Gastroesophageal sphincter (tissue), 4 donors: ENCODE data around the gene FXYD5. TPM values are rescaled to one million over a fixed set of nuclear protein-coding genes. Genes with fewer than 3 reads are reported as not detected.

Experiments used
- ATAC-seq: fragments of 150-250 bp; one replicate; pipeline ENCODE4 v1.9.1; 2016; ENCODE audit warnings: mild to moderate bottlenecking, moderate library complexity
- H3K27ac ChIP-seq, 4 donors: fragments of 200-600 bp; sonication (generic) in 3 of 4; 1 replicate in 3 of 4; 2 replicates in 1 of 4; pipeline ENCODE4 v1.5.1; 2016 to 2019
- H3K27me3 ChIP-seq: fragments of 200-600 bp; sonication (generic); one replicate; pipeline ENCODE4 v1.5.1; 2019
- H3K36me3 ChIP-seq, 2 donors: fragments of 200-600 bp; sonication (generic); one replicate each; pipeline ENCODE4 v1.5.1; 2019; ENCODE audit warnings: control low read depth in 1 of 2
- H3K4me1 ChIP-seq, 3 donors: fragments of 200-600 bp; sonication (generic); 1 replicate in 2 of 3; 2 replicates in 1 of 3; pipeline ENCODE4 v1.5.1; 2016 to 2019; ENCODE audit warnings: control low read depth in 2 of 3
- H3K4me3 ChIP-seq, 2 donors: fragments of 200-600 bp; sonication (generic); one replicate each; pipeline ENCODE4 v1.5.1; 2019; ENCODE audit warnings: mild to moderate bottlenecking in 1 of 2, moderate library complexity in 1 of 2
- H3K9me3 ChIP-seq, 3 donors: fragments of 200-600 bp; sonication (generic); one replicate each; pipeline ENCODE4 v1.5.1; 2017 to 2019; ENCODE audit warnings: control low read depth in 2 of 3
- EP300 ChIP-seq: sonication (generic); formaldehyde crosslinking; IDR thresholded peaks from one replicate; pipeline ENCODE4 v1.6.1; 2017; ENCODE audit warnings: antibody characterized with exemption, mild to moderate bottlenecking
- POLR2A ChIP-seq, 2 donors: fragments of 450-650 bp; IDR thresholded peaks; one replicate each; pipeline ENCODE4 v1.6.1; 2017; ENCODE audit warnings: antibody characterized with exemption in 2 of 2, mild to moderate bottlenecking in 2 of 2, moderate library complexity in 1 of 2
- POLR2AphosphoS5 ChIP-seq: sonication (generic); formaldehyde crosslinking; IDR thresholded peaks from one replicate; pipeline ENCODE4 v1.6.1; 2017; ENCODE audit warnings: antibody characterized with exemption
- WGBS, 2 donors: methylation state at CpG; one replicate each; pipeline ENCODE4 v1.1.5; 2018; ENCODE audit warnings: low coverage in 1 of 2; 5-methylcytosine and 5-hydroxymethylcytosine counted together
- total RNA-seq, 4 donors: library from RNA; depleted of rRNA; stranded (reverse); fragments of >200 nt; gene quantifications; one replicate each; pipeline ENCODE4 v1.1.0, GENCODE V29; 2016
- TF ChIP-seq, protein P1 (sequence below), 4 experiments: fragments of 200-600 bp in 2 of 4; fragments of 450-650 bp in 2 of 4; sonication (generic) in 1 of 4; IDR thresholded peaks; one replicate each; pipeline ENCODE4 v1.5.1; 2017 to 2019; ENCODE audit warnings: antibody characterized with exemption in 4 of 4, mild to moderate bottlenecking in 2 of 4, moderate library complexity in 2 of 4

FXYD5 gene, protein sequence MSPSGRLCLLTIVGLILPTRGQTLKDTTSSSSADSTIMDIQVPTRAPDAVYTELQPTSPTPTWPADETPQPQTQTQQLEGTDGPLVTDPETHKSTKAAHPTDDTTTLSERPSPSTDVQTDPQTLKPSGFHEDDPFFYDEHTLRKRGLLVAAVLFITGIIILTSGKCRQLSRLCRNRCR
- total RNA-seq = 10 to 100 TPM; 18.8 to 42.5 (median 33.0) TPM

DNA sequence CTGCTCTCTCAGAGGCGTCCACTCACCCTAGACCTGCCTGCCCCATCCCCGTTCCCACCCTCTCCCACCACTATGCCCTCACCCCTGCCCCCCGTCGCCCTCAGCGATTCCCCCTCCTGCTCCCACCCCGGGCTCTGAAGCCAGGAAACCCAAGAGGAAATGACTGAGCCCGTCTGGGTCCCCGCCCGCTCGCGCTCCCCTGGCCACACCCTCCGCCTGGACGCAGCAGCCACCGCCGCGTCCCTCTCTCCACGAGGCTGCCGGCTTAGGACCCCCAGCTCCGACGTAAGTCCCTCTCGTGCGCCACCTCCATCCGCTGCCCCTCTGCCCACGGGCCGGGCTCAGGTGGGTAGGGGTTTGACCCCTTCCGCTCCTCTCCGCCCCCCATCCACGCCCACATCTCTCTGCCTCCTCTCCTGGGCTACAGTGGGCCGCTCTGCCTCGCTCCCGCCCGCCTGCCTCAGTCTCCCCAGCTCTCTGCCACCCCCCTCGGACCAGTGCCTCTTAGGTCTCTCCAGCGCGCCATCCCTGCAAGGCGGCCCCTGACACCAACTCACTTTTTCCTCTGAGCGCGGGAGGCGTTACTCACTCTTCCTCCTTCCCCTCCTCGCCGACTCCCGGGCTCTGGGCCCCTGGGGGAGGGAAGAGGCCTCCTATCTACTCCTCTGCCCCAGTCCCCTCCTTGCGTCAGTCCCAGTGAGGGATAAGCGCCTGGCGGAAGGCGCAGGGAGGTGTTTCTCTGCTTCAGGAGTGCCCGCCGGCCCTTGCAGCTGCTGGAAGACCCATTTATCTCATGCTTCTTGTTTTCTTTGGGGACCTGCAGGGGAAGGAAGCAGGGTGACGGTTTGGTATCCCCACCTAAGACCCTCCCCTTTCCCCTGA lies at the start of gene FXYD5:
FXYD5 (plus strand) TSS at position 211 of the 882 bp plus-strand sequence. CDS start 816 bp downstream, outside the sequence.
- H3K36me3 ChIP-seq = peaks cover 0 to 27% of the 10 kb centered on the region in 2 donors
- peaks cover 0 to 39% (median 8%) of the 10 kb centered on the region in 3 donors for H3K4me1 ChIP-seq
- peak; percentile 88 for ATAC-seq
- H3K27me3 ChIP-seq = peaks cover 85% of the 10 kb centered on the region
- H3K4me3 ChIP-seq = peak within 1 kb of the TSS; percentile 33 to 62
- peak within 1 kb of the TSS in 3 of 4 donors; percentile 66 to 82 (median 82) for H3K27ac ChIP-seq
- TF ChIP-seq POLR2AphosphoS5 = no peak
- no peak for TF ChIP-seq EP300
- TF ChIP-seq, protein P1, sequence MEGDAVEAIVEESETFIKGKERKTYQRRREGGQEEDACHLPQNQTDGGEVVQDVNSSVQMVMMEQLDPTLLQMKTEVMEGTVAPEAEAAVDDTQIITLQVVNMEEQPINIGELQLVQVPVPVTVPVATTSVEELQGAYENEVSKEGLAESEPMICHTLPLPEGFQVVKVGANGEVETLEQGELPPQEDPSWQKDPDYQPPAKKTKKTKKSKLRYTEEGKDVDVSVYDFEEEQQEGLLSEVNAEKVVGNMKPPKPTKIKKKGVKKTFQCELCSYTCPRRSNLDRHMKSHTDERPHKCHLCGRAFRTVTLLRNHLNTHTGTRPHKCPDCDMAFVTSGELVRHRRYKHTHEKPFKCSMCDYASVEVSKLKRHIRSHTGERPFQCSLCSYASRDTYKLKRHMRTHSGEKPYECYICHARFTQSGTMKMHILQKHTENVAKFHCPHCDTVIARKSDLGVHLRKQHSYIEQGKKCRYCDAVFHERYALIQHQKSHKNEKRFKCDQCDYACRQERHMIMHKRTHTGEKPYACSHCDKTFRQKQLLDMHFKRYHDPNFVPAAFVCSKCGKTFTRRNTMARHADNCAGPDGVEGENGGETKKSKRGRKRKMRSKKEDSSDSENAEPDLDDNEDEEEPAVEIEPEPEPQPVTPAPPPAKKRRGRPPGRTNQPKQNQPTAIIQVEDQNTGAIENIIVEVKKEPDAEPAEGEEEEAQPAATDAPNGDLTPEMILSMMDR (IDR thresholded peaks at IDR 0.05) = no peak
- TF ChIP-seq POLR2A (IDR thresholded peaks at IDR 0.05) = no peak
- H3K9me3 ChIP-seq = no peaks in the 10 kb centered on the region
- WGBS, 2 donors = 0 to 1% methylated on average over 1 to 14 of the region's 49 CpGs

DNA sequence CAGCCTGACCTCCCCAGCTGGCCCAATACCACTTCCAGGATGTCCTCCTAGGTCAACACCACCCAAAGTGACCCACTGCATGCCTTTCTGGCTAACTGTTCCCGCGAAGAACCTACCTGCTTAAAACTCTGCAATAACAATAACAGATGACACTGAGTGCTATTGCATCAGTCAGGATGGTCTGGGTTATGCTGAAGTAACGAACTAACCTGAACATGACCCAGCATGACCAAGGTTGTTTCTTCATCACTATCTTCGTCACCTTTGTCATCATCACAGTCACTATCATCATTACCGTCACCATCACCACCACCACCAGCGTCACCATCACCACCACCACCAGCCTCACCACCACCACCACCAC lies 49.5 kb upstream of the FXYD5 start:
- H3K36me3 ChIP-seq = no peaks in the 10 kb centered on the region
- ATAC-seq = no peak
- H3K27ac ChIP-seq = no peak overlapping the region
- TF ChIP-seq, protein P1 (IDR thresholded peaks at IDR 0.05) = no peak
- no peak for TF ChIP-seq EP300
- TF ChIP-seq POLR2AphosphoS5 = no peak
- TF ChIP-seq POLR2A (IDR thresholded peaks at IDR 0.05) = no peak
- H3K27me3 ChIP-seq = peaks cover 13% of the 10 kb centered on the region
- no peaks in the 10 kb centered on the region for H3K9me3 ChIP-seq
- H3K4me1 ChIP-seq = no peaks in the 10 kb centered on the region
- WGBS, 2 donors = 99 to 100% methylated on average over 4 to 6 of the region's 6 CpGs
- H3K4me3 ChIP-seq = no peak overlapping the region

DNA sequence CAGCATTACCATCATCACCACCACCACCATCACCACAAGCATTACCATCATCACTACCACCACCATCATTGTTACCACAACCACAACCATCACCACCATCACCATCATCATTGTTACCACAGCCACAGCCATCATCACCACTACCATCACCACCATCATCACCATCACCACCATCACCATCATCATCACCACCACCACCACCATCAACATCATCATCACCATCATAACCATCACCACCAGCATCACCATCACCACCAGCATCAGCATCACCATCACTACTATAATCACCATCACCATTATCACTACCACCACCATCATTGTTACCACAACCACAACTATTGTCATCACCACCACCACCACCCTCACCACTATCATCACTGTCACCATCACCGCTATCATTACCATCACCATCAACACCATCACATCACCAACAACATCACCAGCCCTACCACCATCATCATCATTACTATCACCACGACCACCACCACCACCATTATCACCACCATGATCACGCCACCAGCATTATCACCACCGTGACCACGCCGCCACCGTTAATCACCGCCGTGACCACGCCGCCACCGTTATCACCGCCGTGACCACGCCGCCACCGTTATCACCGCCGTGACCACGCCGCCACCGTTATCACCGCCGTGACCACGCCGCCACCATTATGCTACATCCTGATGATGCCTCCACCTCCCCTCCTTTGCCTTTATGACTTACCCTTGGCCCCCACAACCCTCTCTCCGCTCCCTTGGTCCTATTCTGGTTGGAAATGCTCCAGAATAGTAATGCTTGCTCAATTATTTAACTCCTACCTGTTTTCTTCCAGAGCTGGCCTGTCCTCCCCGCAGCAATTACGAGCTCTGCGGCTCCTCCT lies 48.9 kb upstream of the FXYD5 start:
- Histone ChIP-seq H3K4me3 (no peak overlapping the region), H3K36me3 (no peaks in the 10 kb centered on the region), H3K4me1 (no peaks in the 10 kb centered on the region), H3K9me3 (no peaks in the 10 kb centered on the region), H3K27ac (peak overlapping the region in 3 of 4 donors; percentile 28 to 56 (median 39)), H3K27me3 (peaks cover 13% of the 10 kb centered on the region)
- 85 to 86% methylated on average over 10 to 27 of the region's 30 CpGs for WGBS, 2 donors
- no peak for ATAC-seq
- TF ChIP-seq, protein P1 (IDR thresholded peaks at IDR 0.05) = no peak
- TF ChIP-seq POLR2A (IDR thresholded peaks at IDR 0.05) (no peak), POLR2AphosphoS5 (no peak), EP300 (no peak)

DNA sequence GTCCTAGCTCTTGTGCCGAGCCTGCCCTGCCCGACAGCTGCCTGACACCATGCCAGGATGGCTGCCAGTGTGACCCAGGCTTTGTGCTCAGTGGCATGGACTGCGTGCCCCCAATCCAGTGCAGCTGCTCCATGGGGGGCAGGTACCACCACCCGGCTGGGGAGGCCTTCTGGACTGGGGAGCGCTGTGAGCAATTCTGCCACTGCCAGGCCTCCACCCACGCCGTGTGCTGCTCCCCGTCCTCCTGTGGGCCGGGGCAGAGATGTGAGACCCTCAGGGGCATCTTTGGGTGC lies 48.3 kb upstream of the FXYD5 start:
- Histone ChIP-seq H3K9me3 (no peaks in the 10 kb centered on the region), H3K27me3 (peaks cover 17% of the 10 kb centered on the region), H3K36me3 (no peaks in the 10 kb centered on the region), H3K4me3 (no peak overlapping the region), H3K27ac (peak overlapping the region in 3 of 4 donors; percentile 28 to 56 (median 39)), H3K4me1 (no peaks in the 10 kb centered on the region)
- no peak for ATAC-seq
- TF ChIP-seq, protein P1 (IDR thresholded peaks at IDR 0.05) = no peak
- TF ChIP-seq POLR2AphosphoS5 (no peak), POLR2A (IDR thresholded peaks at IDR 0.05) (no peak), EP300 (no peak)
- WGBS, 2 donors = 100% methylated on average over 2 of the region's 9 CpGs; no CpG with 5 or more reads in 1 of the 2 donors
